Thyroid gland (tissue), 4 donors: ENCODE data around the gene RPRML.

ENCODE experiments used
- CTCF ChIP-seq, 6 experiments: fragments of 200-600 bp in 3 of 6; fragments of 450-650 bp in 3 of 6; sonication (generic) in 3 of 6; IDR thresholded peaks; one replicate each; pipeline ENCODE4 v1.5.1; 2016 to 2019; ENCODE audit warnings: antibody characterized with exemption in 6 of 6, mild to moderate bottlenecking in 2 of 6, inconsistent platforms in 1 of 6, moderate library complexity in 1 of 6
- POLR2A ChIP-seq, 2 donors: fragments of 450-650 bp; IDR thresholded peaks; one replicate each; pipeline ENCODE4 v1.6.1; 2017; ENCODE audit warnings: antibody characterized with exemption in 2 of 2, mild to moderate bottlenecking in 2 of 2, moderate library complexity in 1 of 2

GRCh38 chr17:46968224-46968834 is 10.7 kb downstream of the RPRML start:
- no peak for TF ChIP-seq POLR2A (IDR thresholded peaks at IDR 0.05)
- no peak for TF ChIP-seq CTCF (IDR thresholded peaks at IDR 0.05)
